ENCODE results near the gene APH1B. TPM values are rescaled to one million over a fixed set of nuclear protein-coding genes. Genes with fewer than 3 reads are reported as not detected.
"Not testable (repeated sequence)": the region's sequence is repeated elsewhere in the genome, so short reads cannot be mapped to it uniquely, and the experiment has no call there.

The APH1B gene
- total and polyA plus RNA-seq, 10 donors: 8.7 to 51.5 (median 30.2) TPM

DNA sequence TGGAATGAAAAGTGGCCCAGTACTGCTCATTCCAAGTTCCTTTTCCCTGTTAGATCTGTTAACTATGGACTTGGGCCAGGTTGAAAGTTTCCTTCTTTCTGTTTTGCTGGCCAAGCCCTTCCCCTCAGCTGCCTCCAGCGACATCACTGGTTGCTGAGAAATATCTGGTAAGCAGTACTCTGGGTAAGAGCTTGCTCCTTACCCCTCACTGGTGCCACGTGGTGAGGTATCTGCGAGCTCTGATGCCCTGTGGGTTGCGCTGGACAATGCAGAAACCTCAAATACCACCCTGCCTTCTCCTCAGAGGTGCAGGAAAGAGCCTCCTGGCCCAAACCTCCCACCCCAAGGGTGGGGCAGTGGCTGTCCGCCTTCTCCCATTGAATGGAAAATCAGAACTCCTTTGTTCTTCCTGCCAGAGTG lies 42.9 kb upstream of the APH1B start:
- peaks cover 40 to 100% (median 83%) of the 10 kb centered on the region in 6 donors for H3K4me1 ChIP-seq
- H3K27ac ChIP-seq: peak overlapping the region in 6 of 8 donors; percentile 44 to 80 (median 70)
- intact Hi-C loops (cut with DNase I; ENCODE audit: low total_unique reads): no loop called here
- H3K4me3 ChIP-seq: no peak overlapping the region
- WGBS, 5 donors: 43 to 70% (median 59%) methylated on average over 5 of the region's 5 CpGs
- peaks cover 0 to 7% (median 0%) of the 10 kb centered on the region in 6 donors for H3K36me3 ChIP-seq
- TF ChIP-seq POLR2AphosphoS5 (IDR thresholded peaks at IDR 0.05) (peak in 1 of 3 donors; percentile 44), CTCF (IDR thresholded peaks at IDR 0.05 in 8 of 11, conservative IDR thresholded peaks at IDR 0.05 in 3 of 11) (no peak), POLR2A (IDR thresholded peaks at IDR 0.05) (no peak)
- H3K9me3 ChIP-seq: no peaks in the 10 kb centered on the region
- H3K27me3 ChIP-seq (replicated peaks in 1 of 7): no peaks in the 10 kb centered on the region
- no peak for DNase-seq

GRCh38 chr15:63236272-63236671 lies 41.1 kb upstream of the APH1B start:
- no peak for DNase-seq
- TF ChIP-seq POLR2AphosphoS5 (IDR thresholded peaks at IDR 0.05) (no peak), POLR2A (IDR thresholded peaks at IDR 0.05) (no peak), CTCF (IDR thresholded peaks at IDR 0.05 in 8 of 11, conservative IDR thresholded peaks at IDR 0.05 in 3 of 11) (no peak)
- Histone ChIP-seq H3K4me3 (no peak overlapping the region), H3K27me3 (replicated peaks in 1 of 7) (no peaks in the 10 kb centered on the region), H3K4me1 (peaks cover 37 to 100% (median 81%) of the 10 kb centered on the region in 6 donors), H3K9me3 (no peaks in the 10 kb centered on the region), H3K27ac (peak overlapping the region in 1 of 8 donors; percentile 1), H3K36me3 (no peaks in the 10 kb centered on the region)
- intact Hi-C loops (cut with DNase I; ENCODE audit: low total_unique reads): no loop called here

- H3K27me3 ChIP-seq (replicated peaks in 1 of 7); H3K27ac ChIP-seq; DNase-seq; H3K36me3 ChIP-seq; H3K9me3 ChIP-seq; intact Hi-C loops (cut with DNase I; ENCODE audit: low total_unique reads); H3K4me3 ChIP-seq: not testable (repeated sequence)
- 46 to 66% (median 62%) methylated on average over 1 of the region's 1 CpG for WGBS, 5 donors
- H3K4me1 ChIP-seq: peaks cover 34 to 100% (median 73%) of the 10 kb centered on the region in 6 donors
These were observed 40.3 kb upstream of the APH1B start for GRCh38 chr15:63237086-63237485.

GRCh38 chr15:63238171-63238570 lies 39.2 kb upstream of the APH1B start:
- Histone ChIP-seq H3K9me3 (no peaks in the 10 kb centered on the region), H3K27ac (no peak overlapping the region), H3K36me3 (no peaks in the 10 kb centered on the region), H3K4me3 (no peak overlapping the region), H3K4me1 (peaks cover 25 to 99% (median 63%) of the 10 kb centered on the region in 6 donors), H3K27me3 (replicated peaks in 1 of 7) (no peaks in the 10 kb centered on the region)
- intact Hi-C loops (cut with DNase I; ENCODE audit: low total_unique reads): no loop called here
- no peak for TF ChIP-seq POLR2A (IDR thresholded peaks at IDR 0.05)
- TF ChIP-seq POLR2AphosphoS5 (IDR thresholded peaks at IDR 0.05): no peak
- TF ChIP-seq CTCF (IDR thresholded peaks at IDR 0.05 in 8 of 11, conservative IDR thresholded peaks at IDR 0.05 in 3 of 11): no peak
- no peak for DNase-seq

GRCh38 chr15:63238796-63239195 lies 38.6 kb upstream of the APH1B start:
- 65 to 88% (median 73%) methylated on average over 1 of the region's 1 CpG for WGBS, 5 donors
- no peak for DNase-seq
- no peaks in the 10 kb centered on the region for H3K36me3 ChIP-seq
- H3K9me3 ChIP-seq: peaks cover 0 to 5% (median 2%) of the 10 kb centered on the region in 8 donors
- H3K4me3 ChIP-seq: no peak overlapping the region
- TF ChIP-seq POLR2A (IDR thresholded peaks at IDR 0.05): no peak
- TF ChIP-seq POLR2AphosphoS5 (IDR thresholded peaks at IDR 0.05): no peak
- peaks cover 21 to 99% (median 60%) of the 10 kb centered on the region in 6 donors for H3K4me1 ChIP-seq
- intact Hi-C loops (cut with DNase I; ENCODE audit: low total_unique reads): no loop called here
- H3K27me3 ChIP-seq (replicated peaks in 1 of 7): no peaks in the 10 kb centered on the region
- peak overlapping the region in 3 of 8 donors; percentile 13 to 40 (median 30) for H3K27ac ChIP-seq
